ENCODE measurements around the gene MME. TPM values are rescaled to one million over a fixed set of nuclear protein-coding genes. Genes with fewer than 3 reads are reported as not detected.

MME gene
- total and polyA plus RNA-seq, 5 donors, result 0.88 to 3.5 (median 2.5) TPM

GRCh38 chr3:155083313-155083905 lies 3.3 kb downstream of the MME start:
- Histone ChIP-seq H3K27ac (ENCODE audit: low read length) (no peak overlapping the region), H3K9me3 (ENCODE audit: control insufficient read depth, low read length) (no peaks in the 10 kb centered on the region), H3K4me3 (ENCODE audit: low read length) (no peak overlapping the region), H3K27me3 (ENCODE audit: control insufficient read depth, insufficient read depth) (no peaks in the 10 kb centered on the region), H3K4me1 (ENCODE audit: control insufficient read depth, insufficient read depth, low read length) (no peaks in the 10 kb centered on the region)
- DNase-seq (no peak), ATAC-seq (no peak)
- 48% methylated on average over 2 of the region's 2 CpGs for WGBS
- intact Hi-C loops (cut with DNase I), result no loop called here

- intact Hi-C loops (cut with DNase I), result no loop called here
- ATAC-seq, result no peak
- Histone ChIP-seq H3K27ac (ENCODE audit: low read length) (no peak overlapping the region), H3K4me3 (ENCODE audit: low read length) (no peak overlapping the region), H3K9me3 (ENCODE audit: control insufficient read depth, low read length) (no peaks in the 10 kb centered on the region), H3K4me1 (ENCODE audit: control insufficient read depth, insufficient read depth, low read length) (no peaks in the 10 kb centered on the region), H3K27me3 (ENCODE audit: control insufficient read depth, insufficient read depth) (no peaks in the 10 kb centered on the region)
- DNase-seq, result no peak
- 52% methylated on average over 2 of the region's 2 CpGs for WGBS
Observed at GRCh38 chr3:155084567-155084966, 4.4 kb downstream of the MME start.

- no peaks in the 10 kb centered on the region for H3K4me1 ChIP-seq (ENCODE audit: control insufficient read depth, insufficient read depth, low read length)
- intact Hi-C loops (cut with DNase I), result no loop called here
- 78% methylated on average over 1 of the region's 1 CpG for WGBS
Observed at GRCh38 chr3:155086051-155086450, 5.9 kb downstream of the MME start.

GRCh38 chr3:155088706-155089345 lies 8.7 kb downstream of the MME start:
- WGBS, result 90% methylated on average over 2 of the region's 2 CpGs
- intact Hi-C loops (cut with DNase I), result no loop called here
- H3K4me1 ChIP-seq (ENCODE audit: control insufficient read depth, insufficient read depth, low read length), result no peaks in the 10 kb centered on the region
- no peak overlapping the region for H3K4me3 ChIP-seq (ENCODE audit: low read length)
- H3K27me3 ChIP-seq (ENCODE audit: control insufficient read depth, insufficient read depth), result no peaks in the 10 kb centered on the region
- no peak overlapping the region for H3K27ac ChIP-seq (ENCODE audit: low read length)
- no peaks in the 10 kb centered on the region for H3K9me3 ChIP-seq (ENCODE audit: control insufficient read depth, low read length)
- no peak for ATAC-seq
- DNase-seq, result no peak

More at GRCh38 chr3:155086051-155086450, 5.9 kb downstream of the MME start:
- no peak overlapping the region for H3K4me3 ChIP-seq (ENCODE audit: low read length)
- no peaks in the 10 kb centered on the region for H3K27me3 ChIP-seq (ENCODE audit: control insufficient read depth, insufficient read depth)
- DNase-seq (no peak), ATAC-seq (no peak)
- no peaks in the 10 kb centered on the region for H3K9me3 ChIP-seq (ENCODE audit: control insufficient read depth, low read length)
- no peak overlapping the region for H3K27ac ChIP-seq (ENCODE audit: low read length)

GRCh38 chr3:155089495-155089894 lies 9.4 kb downstream of the MME start:
- H3K9me3 ChIP-seq (ENCODE audit: control insufficient read depth, low read length), result no peaks in the 10 kb centered on the region
- intact Hi-C loops (cut with DNase I), result no loop called here
- no peak overlapping the region for H3K27ac ChIP-seq (ENCODE audit: low read length)
- DNase-seq (no peak), ATAC-seq (no peak)
- no peak overlapping the region for H3K4me3 ChIP-seq (ENCODE audit: low read length)
- WGBS, result 77% methylated on average over 7 of the region's 7 CpGs
- H3K4me1 ChIP-seq (ENCODE audit: control insufficient read depth, insufficient read depth, low read length), result no peaks in the 10 kb centered on the region
- H3K27me3 ChIP-seq (ENCODE audit: control insufficient read depth, insufficient read depth), result no peaks in the 10 kb centered on the region

GRCh38 chr3:155093261-155093660 lies 13.1 kb downstream of the MME start:
- DNase-seq, result no peak
- WGBS, result 76% methylated on average over 7 of the region's 7 CpGs
- no peaks in the 10 kb centered on the region for H3K9me3 ChIP-seq (ENCODE audit: control insufficient read depth, low read length)
- intact Hi-C loops (cut with DNase I), result no loop called here
- no peak overlapping the region for H3K27ac ChIP-seq (ENCODE audit: low read length)
- ATAC-seq, result no peak
- H3K4me1 ChIP-seq (ENCODE audit: control insufficient read depth, insufficient read depth, low read length), result no peaks in the 10 kb centered on the region
- no peak overlapping the region for H3K4me3 ChIP-seq (ENCODE audit: low read length)
- H3K27me3 ChIP-seq (ENCODE audit: control insufficient read depth, insufficient read depth), result no peaks in the 10 kb centered on the region

GRCh38 chr3:155096303-155097008 lies 16.3 kb downstream of the MME start:
- WGBS, result 85% methylated on average over 4 of the region's 4 CpGs
- no peaks in the 10 kb centered on the region for H3K9me3 ChIP-seq (ENCODE audit: control insufficient read depth, low read length)
- intact Hi-C loops (cut with DNase I), result no loop called here
- H3K4me1 ChIP-seq (ENCODE audit: control insufficient read depth, insufficient read depth, low read length), result no peaks in the 10 kb centered on the region
- no peaks in the 10 kb centered on the region for H3K27me3 ChIP-seq (ENCODE audit: control insufficient read depth, insufficient read depth)
- no peak for ATAC-seq
- no peak for DNase-seq
- no peak overlapping the region for H3K4me3 ChIP-seq (ENCODE audit: low read length)
- H3K27ac ChIP-seq (ENCODE audit: low read length), result no peak overlapping the region

GRCh38 chr3:155097009-155097349 lies 16.9 kb downstream of the MME start:
- no peak for ATAC-seq
- Histone ChIP-seq H3K4me3 (ENCODE audit: low read length) (no peak overlapping the region), H3K27ac (ENCODE audit: low read length) (no peak overlapping the region), H3K4me1 (ENCODE audit: control insufficient read depth, insufficient read depth, low read length) (no peaks in the 10 kb centered on the region), H3K9me3 (ENCODE audit: control insufficient read depth, low read length) (no peaks in the 10 kb centered on the region), H3K27me3 (ENCODE audit: control insufficient read depth, insufficient read depth) (no peaks in the 10 kb centered on the region)
- DNase-seq, result no peak
- intact Hi-C loops (cut with DNase I), result no loop called here
- WGBS, result 91% methylated on average over 2 of the region's 2 CpGs

GRCh38 chr3:155101398-155101797 lies 21.3 kb downstream of the MME start:
- Histone ChIP-seq H3K27me3 (ENCODE audit: control insufficient read depth, insufficient read depth) (no peaks in the 10 kb centered on the region), H3K4me3 (ENCODE audit: low read length) (no peak overlapping the region), H3K4me1 (ENCODE audit: control insufficient read depth, insufficient read depth, low read length) (no peaks in the 10 kb centered on the region), H3K9me3 (ENCODE audit: control insufficient read depth, low read length) (no peaks in the 10 kb centered on the region), H3K27ac (ENCODE audit: low read length) (no peak overlapping the region)
- no peak for DNase-seq
- intact Hi-C loops (cut with DNase I), result no loop called here
- ATAC-seq, result peak in 1 of 2 donors; percentile 54
- 24% methylated on average over 2 of the region's 2 CpGs for whole genome bisulfite sequencing

- H3K27ac ChIP-seq (ENCODE audit: low read length), result no peak overlapping the region
- no peaks in the 10 kb centered on the region for H3K9me3 ChIP-seq (ENCODE audit: control insufficient read depth, low read length)
- H3K4me1 ChIP-seq (ENCODE audit: control insufficient read depth, insufficient read depth, low read length), result no peaks in the 10 kb centered on the region
- ATAC-seq (no peak), DNase-seq (no peak)
- intact Hi-C loops (cut with DNase I), result no loop called here
- 87% methylated on average over 2 of the region's 2 CpGs for WGBS
- no peak overlapping the region for H3K4me3 ChIP-seq (ENCODE audit: low read length)
- no peaks in the 10 kb centered on the region for H3K27me3 ChIP-seq (ENCODE audit: control insufficient read depth, insufficient read depth)
Observed at GRCh38 chr3:155102329-155102728, 22.2 kb downstream of the MME start.

- H3K27me3 ChIP-seq (ENCODE audit: control insufficient read depth, insufficient read depth), result no peaks in the 10 kb centered on the region
- WGBS, result 95% methylated on average over 2 of the region's 2 CpGs
- no peak for ATAC-seq
- no peak overlapping the region for H3K27ac ChIP-seq (ENCODE audit: low read length)
- no peak overlapping the region for H3K4me3 ChIP-seq (ENCODE audit: low read length)
- no peak for DNase-seq
- H3K9me3 ChIP-seq (ENCODE audit: control insufficient read depth, low read length), result no peaks in the 10 kb centered on the region
- H3K4me1 ChIP-seq (ENCODE audit: control insufficient read depth, insufficient read depth, low read length), result no peaks in the 10 kb centered on the region
- intact Hi-C loops (cut with DNase I), result no loop called here
Observed at GRCh38 chr3:155103686-155104085, 23.6 kb downstream of the MME start.

Data from right cardiac atrium (tissue), 5 donors.